Panc1 (cell line): ENCODE results near the gene RBKS. TPM values are rescaled to one million over a fixed set of nuclear protein-coding genes. Genes with fewer than 3 reads are reported as not detected.

ENCODE experiments used
- ATAC-seq: fragments of 200-7000 bp; cut with Tn5 transposase; 2 replicates; pipeline ENCODE4 v1.9.1; 2020; ENCODE audit warnings: mild to moderate bottlenecking, moderate library complexity
- BruUV-seq: library from RNA; stranded (reverse); fragments of 400-500 nt; replicated peaks from 2 replicates; lab custom pipeline; 2021; lab: Mats Ljungman, UMichigan
- CTCF ChIA-PET: fragments of 300-600 bp; sonication (Branson Sonifier 250); formaldehyde crosslinking; loops from one replicate; lab custom pipeline; 2022; ENCODE audit warnings: antibody characterized with exemption; lab: Charles Lee
- POLR2A ChIA-PET: fragments of 300-600 bp; sonication (Branson Sonifier 250); formaldehyde crosslinking; loops from one replicate; lab custom pipeline; 2022; ENCODE audit warnings: antibody characterized with exemption; lab: Charles Lee
- DNase-seq: peaks from one replicate; pipeline ENCODE4 v3.0.0-alpha.2; 2010; ENCODE audit warnings: low read depth, low spot score
- H3K27ac ChIP-seq: 2 replicates; pipeline ENCODE4 v1.5.1; 2011; ENCODE audit warnings: mild to moderate bottlenecking, low read length, inconsistent platforms
- H3K27me3 ChIP-seq: fragments of 200-500 bp; sonication (Bioruptor generic); 2 replicates; pipeline ENCODE4 v1.6.0; 2014; ENCODE audit warnings: low read length, inconsistent platforms; ENCODE audit not compliant: control insufficient read depth, insufficient read depth
- H3K36me3 ChIP-seq: fragments of 200-500 bp; sonication (Bioruptor generic); 2 replicates; pipeline ENCODE4 v1.5.1; 2014; ENCODE audit warnings: inconsistent platforms, mild to moderate bottlenecking, low read length, moderate library complexity; ENCODE audit not compliant: control insufficient read depth, insufficient read depth
- H3K4me1 ChIP-seq: 2 replicates; pipeline ENCODE4 v1.5.1; 2011; ENCODE audit warnings: inconsistent platforms, mild to moderate bottlenecking, low read length, moderate library complexity; ENCODE audit not compliant: control insufficient read depth, insufficient read depth
- H3K4me3 ChIP-seq, 2 experiments: 2 replicates each; pipeline ENCODE4 v1.5.1; 2011 to 2012; ENCODE audit warnings: low read depth in 2 of 2, low read length in 2 of 2, mild to moderate bottlenecking in 2 of 2, inconsistent platforms in 1 of 2, moderate library complexity in 1 of 2
- H3K9me3 ChIP-seq: fragments of 200-500 bp; sonication (Bioruptor generic); 2 replicates; pipeline ENCODE4 v1.5.1; 2014; ENCODE audit warnings: low read depth, mild to moderate bottlenecking, inconsistent platforms, low read length, moderate library complexity; ENCODE audit not compliant: control insufficient read depth, insufficient read depth
- POLR2AphosphoS5 ChIP-seq: IDR thresholded peaks from 2 replicates; pipeline ENCODE4 v1.6.1; 2012; ENCODE audit warnings: mild to moderate bottlenecking, low read depth, low read length, moderate library complexity
- SIN3A ChIP-seq: IDR thresholded peaks from 2 replicates; pipeline ENCODE4 v1.6.1; 2012; ENCODE audit warnings: low read depth, mild to moderate bottlenecking, low read length, moderate library complexity, borderline replicate concordance; ENCODE audit not compliant: insufficient read depth
- TCF7L2 ChIP-seq: IDR thresholded peaks from 2 replicates; pipeline ENCODE4 v1.6.1; 2011; ENCODE audit warnings: mild to moderate bottlenecking, low read depth, low read length, inconsistent platforms
- in situ Hi-C: cut with HindIII; loops from 2 replicates; pipeline ENCODE4 v1.10.0; 2016; ENCODE audit warnings: low sequenced_read_pairs, low pct_unique_long_range_greater_than_20kb
- intact Hi-C: fragments of 100-400 bp; cut with micrococcal nuclease; formaldehyde crosslinking; loops from one replicate; pipeline ENCODE4 v1.10.0; 2022; ENCODE audit not compliant: unreplicated experiment
- total RNA-seq: library from RNA; stranded (reverse); gene quantifications from one replicate; pipeline ENCODE4 v1.2.1, GENCODE V29; 2021; ENCODE audit not compliant: unreplicated experiment
- TF ChIP-seq, protein P1 (sequence below), 2 experiments: IDR thresholded peaks; 2 replicates each; pipeline ENCODE4 v1.6.1; 2011 to 2012; ENCODE audit warnings: low read depth in 2 of 2, control low read depth in 1 of 2, low read length in 1 of 2, mild to moderate bottlenecking in 1 of 2, moderate library complexity in 1 of 2; ENCODE audit not compliant: insufficient read depth in 1 of 2
- TF ChIP-seq, protein P2 (sequence below): fragments of 450-650 bp; IDR thresholded peaks from 2 replicates; pipeline ENCODE4 v1.5.1; 2017; ENCODE audit warnings: mild to moderate bottlenecking

The RBKS gene
- total RNA-seq, 1 experiment from 2014 or later = 2.2 TPM

DNA sequence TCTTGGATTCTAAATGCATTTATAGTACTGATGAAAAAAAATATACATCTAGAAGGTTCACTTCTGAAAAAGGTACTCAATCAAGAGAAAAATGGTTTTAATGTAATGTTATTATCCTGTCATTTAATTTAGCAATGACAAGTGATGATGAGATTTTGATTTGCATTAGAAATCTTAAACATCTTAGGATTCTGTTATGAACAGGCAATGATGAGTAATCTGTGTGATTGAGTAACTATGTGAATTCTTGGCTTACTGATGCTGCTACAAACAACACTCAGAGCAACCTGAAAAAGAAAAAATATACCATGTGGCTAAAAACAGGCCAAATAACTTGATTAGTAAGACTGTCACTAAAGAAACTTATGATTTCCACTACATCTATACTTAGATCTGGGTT lies 30.1 kb downstream of the RBKS start:
- no TSS peak for BruUV-seq
- in situ Hi-C loops (no loop called here), intact Hi-C loops (no loop called here)
- Histone ChIP-seq H3K9me3 (peaks cover 17% of the 10 kb centered on the region; the same call in 1 of the 2 replicates), H3K27ac (no peak overlapping the region), H3K27me3 (no peaks in the 10 kb centered on the region), H3K36me3 (no peaks in the 10 kb centered on the region), H3K4me1 (no peaks in the 10 kb centered on the region), H3K4me3 (no peak overlapping the region)
- POLR2A ChIA-PET = no interaction called here
- TF ChIP-seq POLR2AphosphoS5 = no peak
- TF ChIP-seq, protein P1, sequence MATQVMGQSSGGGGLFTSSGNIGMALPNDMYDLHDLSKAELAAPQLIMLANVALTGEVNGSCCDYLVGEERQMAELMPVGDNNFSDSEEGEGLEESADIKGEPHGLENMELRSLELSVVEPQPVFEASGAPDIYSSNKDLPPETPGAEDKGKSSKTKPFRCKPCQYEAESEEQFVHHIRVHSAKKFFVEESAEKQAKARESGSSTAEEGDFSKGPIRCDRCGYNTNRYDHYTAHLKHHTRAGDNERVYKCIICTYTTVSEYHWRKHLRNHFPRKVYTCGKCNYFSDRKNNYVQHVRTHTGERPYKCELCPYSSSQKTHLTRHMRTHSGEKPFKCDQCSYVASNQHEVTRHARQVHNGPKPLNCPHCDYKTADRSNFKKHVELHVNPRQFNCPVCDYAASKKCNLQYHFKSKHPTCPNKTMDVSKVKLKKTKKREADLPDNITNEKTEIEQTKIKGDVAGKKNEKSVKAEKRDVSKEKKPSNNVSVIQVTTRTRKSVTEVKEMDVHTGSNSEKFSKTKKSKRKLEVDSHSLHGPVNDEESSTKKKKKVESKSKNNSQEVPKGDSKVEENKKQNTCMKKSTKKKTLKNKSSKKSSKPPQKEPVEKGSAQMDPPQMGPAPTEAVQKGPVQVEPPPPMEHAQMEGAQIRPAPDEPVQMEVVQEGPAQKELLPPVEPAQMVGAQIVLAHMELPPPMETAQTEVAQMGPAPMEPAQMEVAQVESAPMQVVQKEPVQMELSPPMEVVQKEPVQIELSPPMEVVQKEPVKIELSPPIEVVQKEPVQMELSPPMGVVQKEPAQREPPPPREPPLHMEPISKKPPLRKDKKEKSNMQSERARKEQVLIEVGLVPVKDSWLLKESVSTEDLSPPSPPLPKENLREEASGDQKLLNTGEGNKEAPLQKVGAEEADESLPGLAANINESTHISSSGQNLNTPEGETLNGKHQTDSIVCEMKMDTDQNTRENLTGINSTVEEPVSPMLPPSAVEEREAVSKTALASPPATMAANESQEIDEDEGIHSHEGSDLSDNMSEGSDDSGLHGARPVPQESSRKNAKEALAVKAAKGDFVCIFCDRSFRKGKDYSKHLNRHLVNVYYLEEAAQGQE (IDR thresholded peaks at IDR 0.05; ENCODE audit: insufficient read depth in 1 of 2, low read depth in 2 of 2, low read length in 1 of 2) = no peak
- no peak for ATAC-seq
- peak; percentile 15 for DNase-seq
- CTCF ChIA-PET = no interaction called here

DNA sequence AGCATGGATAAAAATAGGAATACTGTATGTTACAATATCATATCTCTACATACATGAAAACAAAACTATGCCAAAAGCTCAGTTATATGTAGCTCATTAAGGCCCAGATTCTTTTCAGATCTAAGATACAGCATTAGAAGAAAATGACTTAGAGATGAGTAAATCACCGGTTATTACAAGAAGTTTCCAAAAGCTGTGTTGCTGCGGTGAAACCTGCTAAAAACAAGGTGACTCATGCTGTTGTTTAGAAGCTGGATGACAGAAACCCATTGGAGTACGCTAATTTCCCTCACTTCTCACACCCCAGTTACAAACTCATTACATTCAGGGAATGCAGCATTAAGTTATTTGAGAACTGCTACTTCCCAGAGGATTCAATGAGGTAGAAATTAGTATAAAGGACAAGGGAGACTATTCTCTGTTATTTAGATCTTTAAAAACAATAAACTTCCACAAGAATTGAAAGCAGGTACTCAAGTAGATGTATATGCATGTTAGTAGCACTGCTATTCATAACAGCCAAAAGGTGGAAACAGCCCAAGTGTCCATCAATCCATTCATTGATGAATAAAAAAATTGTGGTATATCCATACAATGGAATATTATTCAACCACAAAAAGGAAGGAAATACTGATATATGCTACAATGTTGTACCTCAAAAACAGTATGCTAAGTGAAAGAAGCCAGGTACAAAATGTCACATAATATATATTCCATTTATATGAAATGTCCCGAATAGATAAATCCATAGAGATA lies 32.6 kb downstream of the RBKS start:
- ChIA-PET CTCF (no interaction called here), POLR2A (no interaction called here)
- peaks cover 17% of the 10 kb centered on the region; the same call in 1 of the 2 replicates for H3K9me3 ChIP-seq
- BruUV-seq = no TSS peak
- in situ Hi-C loops (no loop called here), intact Hi-C loops (no loop called here)
- no peak for TF ChIP-seq TCF7L2
- TF ChIP-seq POLR2AphosphoS5 = no peak
- TF ChIP-seq SIN3A = no peak
- TF ChIP-seq, protein P1 (IDR thresholded peaks at IDR 0.05; ENCODE audit: insufficient read depth in 1 of 2, low read depth in 2 of 2, low read length in 1 of 2) = no peak
- TF ChIP-seq, protein P2, sequence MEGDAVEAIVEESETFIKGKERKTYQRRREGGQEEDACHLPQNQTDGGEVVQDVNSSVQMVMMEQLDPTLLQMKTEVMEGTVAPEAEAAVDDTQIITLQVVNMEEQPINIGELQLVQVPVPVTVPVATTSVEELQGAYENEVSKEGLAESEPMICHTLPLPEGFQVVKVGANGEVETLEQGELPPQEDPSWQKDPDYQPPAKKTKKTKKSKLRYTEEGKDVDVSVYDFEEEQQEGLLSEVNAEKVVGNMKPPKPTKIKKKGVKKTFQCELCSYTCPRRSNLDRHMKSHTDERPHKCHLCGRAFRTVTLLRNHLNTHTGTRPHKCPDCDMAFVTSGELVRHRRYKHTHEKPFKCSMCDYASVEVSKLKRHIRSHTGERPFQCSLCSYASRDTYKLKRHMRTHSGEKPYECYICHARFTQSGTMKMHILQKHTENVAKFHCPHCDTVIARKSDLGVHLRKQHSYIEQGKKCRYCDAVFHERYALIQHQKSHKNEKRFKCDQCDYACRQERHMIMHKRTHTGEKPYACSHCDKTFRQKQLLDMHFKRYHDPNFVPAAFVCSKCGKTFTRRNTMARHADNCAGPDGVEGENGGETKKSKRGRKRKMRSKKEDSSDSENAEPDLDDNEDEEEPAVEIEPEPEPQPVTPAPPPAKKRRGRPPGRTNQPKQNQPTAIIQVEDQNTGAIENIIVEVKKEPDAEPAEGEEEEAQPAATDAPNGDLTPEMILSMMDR = no peak
- H3K27me3 ChIP-seq = no peaks in the 10 kb centered on the region
- H3K4me1 ChIP-seq = no peaks in the 10 kb centered on the region
- no peak overlapping the region for H3K27ac ChIP-seq
- no peak overlapping the region for H3K4me3 ChIP-seq
- ATAC-seq (no peak), DNase-seq (no peak)
- H3K36me3 ChIP-seq = no peaks in the 10 kb centered on the region
